Inferior parietal cortex (tissue), 1 donor: ENCODE measurements around the gene PRAC2.
A peak's percentile ranks its signal among the peaks of the same experiment; 100 is the strongest.
"Not testable (repeated sequence)": the region's sequence is repeated elsewhere in the genome, so short reads cannot be mapped to it uniquely, and the experiment has no call there.

Experiments
- DNase-seq: peaks from one replicate; pipeline ENCODE4 v3.0.0-alpha.2; 2016; ENCODE audit errors: extremely low spot score

Gene PRAC2

GRCh38 chr17:48722915-48723422 is at the start of gene PRAC2:
Gene PRAC2, plus strand, starts transcription at chr17:48723185. Its CDS starts 1,226 bp downstream, at chr17:48724411.
- no peak for DNase-seq

- no peak for DNase-seq
Observed at GRCh38 chr17:48676963-48677558, 45.9 kb upstream of the PRAC2 start.

- DNase-seq: peak; percentile 46
Observed at GRCh38 chr17:48678141-48678971, 44.6 kb upstream of the PRAC2 start.

- no peak for DNase-seq
Observed at GRCh38 chr17:48679385-48680096, 43.4 kb upstream of the PRAC2 start.

GRCh38 chr17:48681609-48682008 is 41.4 kb upstream of the PRAC2 start:
- no peak for DNase-seq

GRCh38 chr17:48690655-48691054 is 32.3 kb upstream of the PRAC2 start:
- DNase-seq: no peak

- DNase-seq: no peak
Observed at GRCh38 chr17:48692049-48692448, 30.9 kb upstream of the PRAC2 start.

- DNase-seq: no peak
Observed at GRCh38 chr17:48693178-48693577, 29.8 kb upstream of the PRAC2 start.

GRCh38 chr17:48701864-48702532 is 21.0 kb upstream of the PRAC2 start:
- DNase-seq: no peak

- DNase-seq: no peak
Observed at GRCh38 chr17:48704361-48705248, 18.4 kb upstream of the PRAC2 start.

- DNase-seq: no peak
Observed at GRCh38 chr17:48711128-48711527, 11.9 kb upstream of the PRAC2 start.

- no peak for DNase-seq
Observed at GRCh38 chr17:48715496-48716399, 7.2 kb upstream of the PRAC2 start.

GRCh38 chr17:48716549-48716948 is 6.4 kb upstream of the PRAC2 start:
- not testable (repeated sequence) for DNase-seq

- DNase-seq: no peak
Observed at GRCh38 chr17:48717367-48718226, 5.4 kb upstream of the PRAC2 start.

- no peak for DNase-seq
Observed at GRCh38 chr17:48718227-48718760, 4.7 kb upstream of the PRAC2 start.

GRCh38 chr17:48718761-48719641 is 4.0 kb upstream of the PRAC2 start:
- no peak for DNase-seq

- no peak for DNase-seq
Observed at GRCh38 chr17:48719642-48720265, 3.2 kb upstream of the PRAC2 start.
